Stomach (tissue), 9 donors: ENCODE data around the gene ATP5F1B. TPM values are rescaled to one million over a fixed set of nuclear protein-coding genes. Genes with fewer than 3 reads are reported as not detected.
"Not testable (repeated sequence)": the region's sequence is repeated elsewhere in the genome, so short reads cannot be mapped to it uniquely, and the experiment has no call there.

ENCODE experiments used
- DNase-seq, 2 donors: peaks; one replicate each; pipeline versions ENCODE4 v3.0.0 to v3.0.0-alpha.2; 2013 to 2019
- H3K27ac ChIP-seq, 5 donors: fragments of 200-600 bp in 4 of 5; sonication (generic) in 4 of 5; one replicate each; pipeline ENCODE4 v1.5.1; 2013 to 2019; ENCODE audit warnings: mild to moderate bottlenecking in 1 of 5, moderate library complexity in 1 of 5
- H3K27me3 ChIP-seq, 3 donors: fragments of 200-600 bp; sonication (generic); one replicate each; pipeline ENCODE4 v1.5.1; 2017 to 2019; ENCODE audit warnings: mixed run types in 1 of 3
- H3K36me3 ChIP-seq, 4 donors: fragments of 200-600 bp; sonication (generic); 1 replicate in 3 of 4; 2 replicates in 1 of 4; pipeline ENCODE4 v1.5.1; 2016 to 2019
- H3K4me1 ChIP-seq, 4 donors: fragments of 200-600 bp; sonication (generic); one replicate each; pipeline ENCODE4 v1.5.1; 2016 to 2019
- H3K4me3 ChIP-seq, 4 donors: fragments of 200-600 bp; sonication (generic) in 3 of 4; one replicate each; pipeline ENCODE4 v1.5.1; 2016 to 2019; ENCODE audit warnings: mild to moderate bottlenecking in 1 of 4
- H3K9me3 ChIP-seq, 4 donors: fragments of 200-600 bp; sonication (generic); one replicate each; pipeline ENCODE4 v1.5.1; 2016 to 2019
- EP300 ChIP-seq: sonication (generic); formaldehyde crosslinking; IDR thresholded peaks from one replicate; pipeline ENCODE4 v1.6.1; 2017; ENCODE audit warnings: antibody characterized with exemption
- POLR2A ChIP-seq, 4 donors: fragments of 450-650 bp; IDR thresholded peaks; one replicate each; pipeline ENCODE4 v1.6.1; 2016; ENCODE audit warnings: antibody characterized with exemption in 4 of 4, control low read depth in 2 of 4, mild to moderate bottlenecking in 1 of 4, moderate library complexity in 1 of 4
- POLR2AphosphoS5 ChIP-seq, 3 donors: sonication (generic); formaldehyde crosslinking; IDR thresholded peaks; one replicate each; pipeline ENCODE4 v1.6.1; 2016; ENCODE audit warnings: antibody characterized with exemption in 3 of 3
- WGBS, 5 donors: extraction: QIAGEN DNeasy Blood & Tissue Kit in 3 of 5; methylation state at CpG; one replicate each; pipeline versions ENCODE4 v1.1.5 to v1.1.7; 2013 to 2018; 5-methylcytosine and 5-hydroxymethylcytosine counted together
- intact Hi-C: fragments of 100-400 bp; cut with DNase I; formaldehyde crosslinking; loops from one replicate; pipeline ENCODE4 v1.15.1; 2023; ENCODE audit warnings: low total_unique reads
- polyA plus RNA-seq, 3 donors: library from polyadenylated mRNA; stranded (reverse); fragments of 200-250 nt; gene quantifications; one replicate each; pipeline ENCODE4 v1.2.3, GENCODE V29; 2013
- total RNA-seq, 5 donors: library from RNA; depleted of rRNA; stranded (reverse); fragments of >200 nt; gene quantifications; one replicate each; pipeline versions ENCODE4 v1.1.0 to v1.2.3, GENCODE V29; 2014 to 2016
- TF ChIP-seq, protein P1 (sequence below), 7 experiments: fragments of 450-650 bp in 4 of 7; fragments of 200-600 bp in 3 of 7; sonication (generic) in 3 of 7; IDR thresholded peaks; one replicate each; pipeline ENCODE4 v1.5.1; 2016 to 2019; ENCODE audit warnings: antibody characterized with exemption in 7 of 7, control low read depth in 2 of 7, mild to moderate bottlenecking in 1 of 7
- donor health status: healthy with polysubstance abuse.
- donor health status: Bipolar disorder and iron deficiency.
- donor health status: healthy.

The ATP5F1B gene
- total and polyA plus RNA-seq, 8 donors, result 183 to 604 (median 478) TPM

DNA sequence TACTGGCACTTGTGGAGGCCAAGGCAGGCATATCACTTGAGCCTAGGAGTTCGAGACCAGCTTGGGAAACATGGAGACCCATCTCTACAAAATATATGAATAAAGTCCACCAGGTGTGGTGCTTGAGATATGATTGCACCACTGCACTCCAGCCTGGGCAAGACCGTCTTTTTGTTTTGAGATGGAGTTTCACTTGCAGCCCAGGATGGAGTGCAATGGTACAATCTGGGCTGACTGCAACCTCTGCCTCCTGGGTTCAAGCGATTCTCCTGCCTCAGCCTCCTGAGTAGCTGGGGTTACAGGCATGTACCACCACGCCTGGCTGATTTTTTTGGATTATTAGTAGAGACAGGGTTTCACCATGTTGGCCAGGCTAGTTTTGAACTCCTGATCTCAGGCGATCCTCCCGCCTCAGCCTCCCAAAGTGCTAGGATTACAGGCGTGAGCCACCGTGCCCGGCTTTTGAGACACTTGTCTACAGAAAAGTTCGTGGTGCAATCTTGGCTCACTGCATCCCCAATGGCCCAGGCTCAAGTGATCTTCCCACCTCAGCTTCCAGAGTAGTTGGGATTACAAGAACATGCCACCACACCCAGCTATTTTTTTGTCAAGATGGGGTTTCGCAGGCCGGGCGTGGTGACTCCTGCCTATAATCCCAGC, 16.3 kb upstream of the ATP5F1B start:
- TF ChIP-seq, protein P1, sequence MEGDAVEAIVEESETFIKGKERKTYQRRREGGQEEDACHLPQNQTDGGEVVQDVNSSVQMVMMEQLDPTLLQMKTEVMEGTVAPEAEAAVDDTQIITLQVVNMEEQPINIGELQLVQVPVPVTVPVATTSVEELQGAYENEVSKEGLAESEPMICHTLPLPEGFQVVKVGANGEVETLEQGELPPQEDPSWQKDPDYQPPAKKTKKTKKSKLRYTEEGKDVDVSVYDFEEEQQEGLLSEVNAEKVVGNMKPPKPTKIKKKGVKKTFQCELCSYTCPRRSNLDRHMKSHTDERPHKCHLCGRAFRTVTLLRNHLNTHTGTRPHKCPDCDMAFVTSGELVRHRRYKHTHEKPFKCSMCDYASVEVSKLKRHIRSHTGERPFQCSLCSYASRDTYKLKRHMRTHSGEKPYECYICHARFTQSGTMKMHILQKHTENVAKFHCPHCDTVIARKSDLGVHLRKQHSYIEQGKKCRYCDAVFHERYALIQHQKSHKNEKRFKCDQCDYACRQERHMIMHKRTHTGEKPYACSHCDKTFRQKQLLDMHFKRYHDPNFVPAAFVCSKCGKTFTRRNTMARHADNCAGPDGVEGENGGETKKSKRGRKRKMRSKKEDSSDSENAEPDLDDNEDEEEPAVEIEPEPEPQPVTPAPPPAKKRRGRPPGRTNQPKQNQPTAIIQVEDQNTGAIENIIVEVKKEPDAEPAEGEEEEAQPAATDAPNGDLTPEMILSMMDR (IDR thresholded peaks at IDR 0.05), result no peak
- TF ChIP-seq POLR2AphosphoS5 (IDR thresholded peaks at IDR 0.05) (no peak), EP300 (no peak), POLR2A (IDR thresholded peaks at IDR 0.05) (no peak)
- no peaks in the 10 kb centered on the region for H3K9me3 ChIP-seq
- H3K36me3 ChIP-seq, result peaks cover 26 to 53% (median 52%) of the 10 kb centered on the region in 4 donors
- intact Hi-C loops, result no loop called here
- no peak overlapping the region for H3K27ac ChIP-seq
- WGBS, 5 donors, result 90 to 96% (median 93%) methylated on average over 13 of the region's 13 CpGs
- H3K4me3 ChIP-seq, result no peak overlapping the region
- H3K27me3 ChIP-seq, result no peaks in the 10 kb centered on the region
- no peak for DNase-seq
- H3K4me1 ChIP-seq, result peaks cover 0 to 12% (median 0%) of the 10 kb centered on the region in 4 donors

GRCh38 chr12:56661560-56661959, 15.8 kb upstream of the ATP5F1B start:
- Histone ChIP-seq H3K4me1 (peaks cover 0 to 12% (median 0%) of the 10 kb centered on the region in 4 donors), H3K27ac (no peak overlapping the region), H3K9me3 (no peaks in the 10 kb centered on the region), H3K4me3 (no peak overlapping the region), H3K36me3 (peaks cover 20 to 48% (median 46%) of the 10 kb centered on the region in 4 donors), H3K27me3 (no peaks in the 10 kb centered on the region)
- no peak for DNase-seq
- intact Hi-C loops, result no loop called here
- TF ChIP-seq POLR2AphosphoS5 (IDR thresholded peaks at IDR 0.05) (no peak), POLR2A (IDR thresholded peaks at IDR 0.05) (no peak), EP300 (no peak)
- TF ChIP-seq, protein P1 (IDR thresholded peaks at IDR 0.05), result no peak
- WGBS, 5 donors, result 79 to 92% (median 82%) methylated on average over 7 of the region's 7 CpGs

- Histone ChIP-seq H3K4me1 (peaks cover 0 to 12% (median 0%) of the 10 kb centered on the region in 4 donors), H3K4me3 (no peak overlapping the region), H3K27me3 (no peaks in the 10 kb centered on the region), H3K9me3 (peaks cover 0 to 15% (median 10%) of the 10 kb centered on the region in 4 donors), H3K36me3 (peaks cover 6 to 22% (median 20%) of the 10 kb centered on the region in 4 donors), H3K27ac (no peak overlapping the region)
- DNase-seq, result no peak
- WGBS, 5 donors, result 54 to 84% (median 66%) methylated on average over 1 of the region's 1 CpG
- intact Hi-C loops, result no loop called here
- TF ChIP-seq, protein P1 (IDR thresholded peaks at IDR 0.05), result no peak
- TF ChIP-seq EP300 (no peak), POLR2AphosphoS5 (IDR thresholded peaks at IDR 0.05) (no peak), POLR2A (IDR thresholded peaks at IDR 0.05) (no peak)
Observed at GRCh38 chr12:56658921-56659320, 13.1 kb upstream of the ATP5F1B start.

GRCh38 chr12:56657416-56658379, 11.9 kb upstream of the ATP5F1B start:
- Histone ChIP-seq H3K4me3 (no peak overlapping the region), H3K36me3 (peaks cover 0 to 10% (median 8%) of the 10 kb centered on the region in 4 donors), H3K27me3 (no peaks in the 10 kb centered on the region), H3K9me3 (peaks cover 0 to 25% (median 16%) of the 10 kb centered on the region in 4 donors), H3K4me1 (peaks cover 0 to 12% (median 0%) of the 10 kb centered on the region in 4 donors), H3K27ac (no peak overlapping the region)
- no peak for TF ChIP-seq POLR2AphosphoS5 (IDR thresholded peaks at IDR 0.05)
- TF ChIP-seq POLR2A (IDR thresholded peaks at IDR 0.05), result no peak
- WGBS, 5 donors, result 77 to 89% (median 86%) methylated on average over 7 of the region's 7 CpGs
- DNase-seq, result no peak
- intact Hi-C loops, result no loop called here

DNA sequence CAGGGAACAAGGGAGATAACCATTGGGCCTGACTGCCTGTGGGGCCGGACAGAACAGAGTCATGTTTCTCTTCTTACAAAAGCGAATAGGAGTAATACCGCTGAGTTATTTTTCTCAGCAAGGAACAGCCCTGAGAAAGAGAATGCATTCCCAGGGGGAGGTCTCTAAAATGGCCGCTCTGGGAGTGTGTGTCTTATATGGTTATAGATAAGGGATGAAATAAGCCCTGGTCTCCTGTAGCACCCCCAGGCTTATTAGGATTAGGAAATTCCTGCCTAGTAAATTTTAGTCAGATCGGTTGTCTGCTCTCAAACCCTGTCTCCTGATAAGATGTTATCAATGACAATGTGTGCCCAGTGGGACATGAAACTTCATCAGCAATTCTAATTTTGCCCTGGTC, 8.0 kb upstream of the ATP5F1B start:
- H3K36me3 ChIP-seq, H3K27me3 ChIP-seq, DNase-seq, intact Hi-C loops, H3K4me3 ChIP-seq, H3K27ac ChIP-seq, H3K4me1 ChIP-seq: not testable (repeated sequence)
- H3K9me3 ChIP-seq, result peaks cover 0 to 25% (median 16%) of the 10 kb centered on the region in 4 donors
- 81 to 87% (median 86%) methylated on average over 5 of the region's 5 CpGs for WGBS, 5 donors

- 87 to 98% (median 95%) methylated on average over 9 of the region's 9 CpGs for WGBS, 5 donors
- not testable (repeated sequence) for DNase-seq, H3K27me3 ChIP-seq, H3K9me3 ChIP-seq, H3K27ac ChIP-seq, H3K4me3 ChIP-seq
- Histone ChIP-seq H3K4me1 (peaks cover 11 to 29% (median 26%) of the 10 kb centered on the region in 4 donors), H3K36me3 (peaks cover 14 to 24% (median 15%) of the 10 kb centered on the region in 4 donors)
- intact Hi-C loops, result loop anchor here (10.0 kb wide), 1 partner anchor 77 kb away; the partner anchor contains the start of gene NACA
Observed at GRCh38 chr12:56648023-56648422, 2.2 kb upstream of the ATP5F1B start.
